HL-60 (cell line): Measurements from ENCODE around the gene C3orf20.

Source experiments
- GABPA ChIP-seq: IDR thresholded peaks from 2 replicates; pipeline ENCODE4 v1.6.1; 2012; ENCODE audit warnings: low read depth
- POLR2AphosphoS5 ChIP-seq: IDR thresholded peaks from 2 replicates; pipeline ENCODE4 v1.6.1; 2012; ENCODE audit warnings: low read depth
- TF ChIP-seq, protein P1 (sequence below): IDR thresholded peaks from one replicate; pipeline ENCODE4 v1.5.1; 2011; ENCODE audit warnings: low read length, control low read depth, inconsistent platforms; ENCODE audit not compliant: insufficient read depth
- TF ChIP-seq, protein P2 (sequence below): IDR thresholded peaks from 2 replicates; pipeline ENCODE4 v1.6.1; 2012; ENCODE audit warnings: low read depth; ENCODE audit not compliant: insufficient replicate concordance

DNA sequence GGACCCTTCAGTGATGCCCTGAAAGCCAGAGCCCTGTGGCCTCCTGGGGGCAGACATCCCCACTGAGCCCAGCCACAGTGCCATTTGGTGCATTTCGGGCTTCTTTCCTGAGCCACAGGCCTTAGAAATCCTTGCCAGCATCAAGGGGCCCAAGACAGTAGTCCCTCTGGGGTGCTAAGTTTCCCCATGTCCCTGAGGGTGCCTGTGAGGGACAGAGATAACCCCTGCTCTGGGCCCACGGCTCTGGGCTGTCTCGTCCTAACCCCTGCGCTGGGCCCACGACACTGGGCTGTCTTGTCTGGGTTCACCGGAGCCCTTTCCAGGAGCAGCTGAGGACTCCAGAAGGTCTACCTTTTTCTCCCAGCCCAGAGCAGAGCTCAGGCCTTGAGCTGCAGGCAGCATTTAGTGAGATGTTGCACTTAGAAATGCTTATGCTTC lies 98.8 kb downstream of the C3orf20 start:
- no peak for TF ChIP-seq GABPA
- TF ChIP-seq, protein P1, sequence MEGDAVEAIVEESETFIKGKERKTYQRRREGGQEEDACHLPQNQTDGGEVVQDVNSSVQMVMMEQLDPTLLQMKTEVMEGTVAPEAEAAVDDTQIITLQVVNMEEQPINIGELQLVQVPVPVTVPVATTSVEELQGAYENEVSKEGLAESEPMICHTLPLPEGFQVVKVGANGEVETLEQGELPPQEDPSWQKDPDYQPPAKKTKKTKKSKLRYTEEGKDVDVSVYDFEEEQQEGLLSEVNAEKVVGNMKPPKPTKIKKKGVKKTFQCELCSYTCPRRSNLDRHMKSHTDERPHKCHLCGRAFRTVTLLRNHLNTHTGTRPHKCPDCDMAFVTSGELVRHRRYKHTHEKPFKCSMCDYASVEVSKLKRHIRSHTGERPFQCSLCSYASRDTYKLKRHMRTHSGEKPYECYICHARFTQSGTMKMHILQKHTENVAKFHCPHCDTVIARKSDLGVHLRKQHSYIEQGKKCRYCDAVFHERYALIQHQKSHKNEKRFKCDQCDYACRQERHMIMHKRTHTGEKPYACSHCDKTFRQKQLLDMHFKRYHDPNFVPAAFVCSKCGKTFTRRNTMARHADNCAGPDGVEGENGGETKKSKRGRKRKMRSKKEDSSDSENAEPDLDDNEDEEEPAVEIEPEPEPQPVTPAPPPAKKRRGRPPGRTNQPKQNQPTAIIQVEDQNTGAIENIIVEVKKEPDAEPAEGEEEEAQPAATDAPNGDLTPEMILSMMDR, result no peak
- TF ChIP-seq POLR2AphosphoS5, result no peak
- TF ChIP-seq, protein P2, sequence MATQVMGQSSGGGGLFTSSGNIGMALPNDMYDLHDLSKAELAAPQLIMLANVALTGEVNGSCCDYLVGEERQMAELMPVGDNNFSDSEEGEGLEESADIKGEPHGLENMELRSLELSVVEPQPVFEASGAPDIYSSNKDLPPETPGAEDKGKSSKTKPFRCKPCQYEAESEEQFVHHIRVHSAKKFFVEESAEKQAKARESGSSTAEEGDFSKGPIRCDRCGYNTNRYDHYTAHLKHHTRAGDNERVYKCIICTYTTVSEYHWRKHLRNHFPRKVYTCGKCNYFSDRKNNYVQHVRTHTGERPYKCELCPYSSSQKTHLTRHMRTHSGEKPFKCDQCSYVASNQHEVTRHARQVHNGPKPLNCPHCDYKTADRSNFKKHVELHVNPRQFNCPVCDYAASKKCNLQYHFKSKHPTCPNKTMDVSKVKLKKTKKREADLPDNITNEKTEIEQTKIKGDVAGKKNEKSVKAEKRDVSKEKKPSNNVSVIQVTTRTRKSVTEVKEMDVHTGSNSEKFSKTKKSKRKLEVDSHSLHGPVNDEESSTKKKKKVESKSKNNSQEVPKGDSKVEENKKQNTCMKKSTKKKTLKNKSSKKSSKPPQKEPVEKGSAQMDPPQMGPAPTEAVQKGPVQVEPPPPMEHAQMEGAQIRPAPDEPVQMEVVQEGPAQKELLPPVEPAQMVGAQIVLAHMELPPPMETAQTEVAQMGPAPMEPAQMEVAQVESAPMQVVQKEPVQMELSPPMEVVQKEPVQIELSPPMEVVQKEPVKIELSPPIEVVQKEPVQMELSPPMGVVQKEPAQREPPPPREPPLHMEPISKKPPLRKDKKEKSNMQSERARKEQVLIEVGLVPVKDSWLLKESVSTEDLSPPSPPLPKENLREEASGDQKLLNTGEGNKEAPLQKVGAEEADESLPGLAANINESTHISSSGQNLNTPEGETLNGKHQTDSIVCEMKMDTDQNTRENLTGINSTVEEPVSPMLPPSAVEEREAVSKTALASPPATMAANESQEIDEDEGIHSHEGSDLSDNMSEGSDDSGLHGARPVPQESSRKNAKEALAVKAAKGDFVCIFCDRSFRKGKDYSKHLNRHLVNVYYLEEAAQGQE, result no peak
